Common myeloid progenitor, CD34-positive (primary cell): ENCODE results near the gene SRPX.

ENCODE experiments used
- CTCF ChIA-PET: fragments of 350-600 bp; sonication (Branson Sonifier 250); formaldehyde crosslinking; loops from one replicate; lab custom pipeline; 2021; ENCODE audit warnings: antibody characterized with exemption; lab: Charles Lee
- POLR2A ChIA-PET: fragments of 350-600 bp; sonication (Branson Sonifier 250); formaldehyde crosslinking; loops from one replicate; lab custom pipeline; 2021; ENCODE audit warnings: antibody characterized with exemption; lab: Charles Lee
- DNase-seq, 3 donors: peaks; one replicate each; pipeline versions ENCODE4 v3.0.0 to v3.0.0-alpha.2; 2013
- H3K27ac ChIP-seq, 2 experiments: 1 replicate in 1 of 2; 2 replicates in 1 of 2; pipeline ENCODE4 v1.7.0; 2013; ENCODE audit warnings: inconsistent platforms in 2 of 2, low read length in 2 of 2, mild to moderate bottlenecking in 2 of 2, low read depth in 1 of 2, moderate library complexity in 1 of 2; ENCODE audit not compliant: severe bottlenecking in 2 of 2, insufficient read depth in 1 of 2, poor library complexity in 1 of 2
- H3K27me3 ChIP-seq, 5 experiments: replicated peaks in 2 of 5; 1 replicate in 3 of 5; 2 replicates in 2 of 5; pipeline versions ENCODE4 v1.6.1 to v1.7.0; 2013; ENCODE audit warnings: low read length in 4 of 5, mild to moderate bottlenecking in 2 of 5, moderate library complexity in 2 of 5, inconsistent platforms in 1 of 5; ENCODE audit not compliant: insufficient read depth in 5 of 5, control insufficient read depth in 4 of 5
- H3K36me3 ChIP-seq, 4 experiments: 1 replicate in 2 of 4; 2 replicates in 2 of 4; pipeline versions ENCODE4 v1.6.1 to v1.7.0; 2013; ENCODE audit warnings: low read length in 3 of 4, control low read depth in 1 of 4, mild to moderate bottlenecking in 1 of 4; ENCODE audit not compliant: control insufficient read depth in 4 of 4, insufficient read depth in 4 of 4
- H3K4me1 ChIP-seq, 4 experiments: 1 replicate in 3 of 4; 2 replicates in 1 of 4; pipeline versions ENCODE4 v1.6.1 to v1.7.1; 2013; ENCODE audit warnings: low read length in 3 of 4, mild to moderate bottlenecking in 3 of 4, control low read depth in 1 of 4, inconsistent platforms in 1 of 4, moderate library complexity in 1 of 4; ENCODE audit not compliant: control insufficient read depth in 4 of 4, insufficient read depth in 4 of 4; ENCODE audit errors: control extremely low read depth in 1 of 4
- H3K4me3 ChIP-seq, 7 experiments: 1 replicate in 4 of 7; 2 replicates in 3 of 7; pipeline versions ENCODE4 v1.5.1 to v1.7.0; 2013; ENCODE audit warnings: mild to moderate bottlenecking in 7 of 7, low read length in 6 of 7, moderate library complexity in 6 of 7, inconsistent platforms in 2 of 7, low read depth in 2 of 7, control low read depth in 1 of 7; ENCODE audit not compliant: insufficient read depth in 4 of 7, control insufficient read depth in 1 of 7; ENCODE audit errors: extremely low read depth in 1 of 7
- H3K9me3 ChIP-seq, 5 experiments: 1 replicate in 4 of 5; 2 replicates in 1 of 5; pipeline versions ENCODE4 v1.6.1 to v1.7.1; 2013; ENCODE audit warnings: low read length in 4 of 5, mild to moderate bottlenecking in 2 of 5, inconsistent platforms in 1 of 5, low read depth in 1 of 5, moderate library complexity in 1 of 5; ENCODE audit not compliant: control insufficient read depth in 4 of 5, insufficient read depth in 2 of 5; ENCODE audit errors: control extremely low read depth in 1 of 5
- WGBS: methylation state at CpG from one replicate; pipeline ENCODE4 v1.1.5; 2013; ENCODE audit not compliant: insufficient coverage; 5-methylcytosine and 5-hydroxymethylcytosine counted together

SRPX gene

DNA sequence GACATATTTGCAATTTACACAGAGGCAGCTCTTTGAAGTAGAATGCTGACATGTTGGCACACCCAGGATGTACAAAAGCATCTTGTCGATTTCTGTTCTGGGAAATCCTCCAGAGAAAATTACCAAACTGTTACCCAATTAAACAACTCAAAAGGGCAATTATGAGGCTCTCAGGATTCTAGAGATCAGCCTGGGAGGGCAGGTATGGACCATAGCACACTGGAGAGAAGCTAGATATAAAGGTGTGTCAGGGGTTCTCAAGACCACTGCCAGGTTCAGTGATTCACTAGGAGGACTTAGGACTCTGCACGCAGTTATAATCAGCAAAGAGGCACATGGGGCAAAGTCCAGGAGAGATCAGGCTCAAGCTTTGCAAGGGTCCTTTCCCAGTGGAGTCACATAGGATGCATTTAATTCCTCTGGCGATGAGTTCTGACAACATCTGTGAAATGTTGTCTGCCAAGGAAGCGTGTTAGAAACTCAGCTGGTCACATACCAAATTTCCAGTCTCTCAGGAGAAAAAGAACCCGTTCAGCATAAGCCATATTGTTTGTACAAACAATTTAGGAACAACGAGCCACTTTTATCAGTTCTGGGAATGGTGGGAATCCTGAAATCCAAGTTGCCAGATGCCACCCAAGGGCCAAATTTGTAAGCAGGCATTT is 113.5 kb downstream of the SRPX start:
- POLR2A ChIA-PET: no interaction called here
- WGBS: 88% methylated on average over 4 of the region's 6 CpGs
- no peak overlapping the region for H3K4me3 ChIP-seq

DNA sequence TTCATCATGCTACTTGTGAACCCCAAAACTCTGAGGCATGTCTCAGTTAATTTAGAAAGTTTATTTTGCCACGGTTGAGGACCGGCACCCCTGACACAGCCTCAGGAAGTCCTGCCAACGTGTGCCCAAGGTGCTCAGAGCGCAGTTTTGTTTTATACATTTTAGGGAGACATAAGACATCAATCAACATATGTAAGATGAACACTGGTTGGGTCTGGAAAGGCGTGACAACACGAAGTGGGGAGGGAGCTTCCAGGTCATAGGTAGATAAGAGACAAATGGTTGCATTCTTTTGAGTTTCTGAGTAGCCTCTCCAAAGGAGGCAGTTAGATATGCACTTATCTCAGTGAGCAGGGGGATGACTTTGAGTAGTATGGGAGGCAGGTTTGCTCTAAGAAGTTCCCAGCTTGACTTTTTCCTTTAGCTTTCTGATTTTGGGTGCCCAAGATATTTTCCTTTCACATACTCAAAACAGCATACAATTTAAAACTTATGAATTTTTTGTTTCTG is 115.4 kb downstream of the SRPX start:
- Histone ChIP-seq H3K9me3 (no peaks in the 10 kb centered on the region), H3K27ac (no peak overlapping the region), H3K36me3 (no peaks in the 10 kb centered on the region), H3K27me3 (no peaks in the 10 kb centered on the region), H3K4me1 (peaks cover 0 to 9% (median 3%) of the 10 kb centered on the region in 4 experiments), H3K4me3 (no peak overlapping the region)
- POLR2A ChIA-PET: no interaction called here
- CTCF ChIA-PET: no interaction called here
- DNase-seq: no peak
- 70% methylated on average over 6 of the region's 6 CpGs for WGBS

More for the DNA sequence above, 113.5 kb downstream of the SRPX start:
- CTCF ChIA-PET: no interaction called here
- H3K4me1 ChIP-seq: peaks cover 0 to 9% (median 3%) of the 10 kb centered on the region in 4 experiments
- H3K9me3 ChIP-seq: no peaks in the 10 kb centered on the region
- no peaks in the 10 kb centered on the region for H3K27me3 ChIP-seq
- no peaks in the 10 kb centered on the region for H3K36me3 ChIP-seq
- DNase-seq: no peak
- H3K27ac ChIP-seq: no peak overlapping the region

DNA sequence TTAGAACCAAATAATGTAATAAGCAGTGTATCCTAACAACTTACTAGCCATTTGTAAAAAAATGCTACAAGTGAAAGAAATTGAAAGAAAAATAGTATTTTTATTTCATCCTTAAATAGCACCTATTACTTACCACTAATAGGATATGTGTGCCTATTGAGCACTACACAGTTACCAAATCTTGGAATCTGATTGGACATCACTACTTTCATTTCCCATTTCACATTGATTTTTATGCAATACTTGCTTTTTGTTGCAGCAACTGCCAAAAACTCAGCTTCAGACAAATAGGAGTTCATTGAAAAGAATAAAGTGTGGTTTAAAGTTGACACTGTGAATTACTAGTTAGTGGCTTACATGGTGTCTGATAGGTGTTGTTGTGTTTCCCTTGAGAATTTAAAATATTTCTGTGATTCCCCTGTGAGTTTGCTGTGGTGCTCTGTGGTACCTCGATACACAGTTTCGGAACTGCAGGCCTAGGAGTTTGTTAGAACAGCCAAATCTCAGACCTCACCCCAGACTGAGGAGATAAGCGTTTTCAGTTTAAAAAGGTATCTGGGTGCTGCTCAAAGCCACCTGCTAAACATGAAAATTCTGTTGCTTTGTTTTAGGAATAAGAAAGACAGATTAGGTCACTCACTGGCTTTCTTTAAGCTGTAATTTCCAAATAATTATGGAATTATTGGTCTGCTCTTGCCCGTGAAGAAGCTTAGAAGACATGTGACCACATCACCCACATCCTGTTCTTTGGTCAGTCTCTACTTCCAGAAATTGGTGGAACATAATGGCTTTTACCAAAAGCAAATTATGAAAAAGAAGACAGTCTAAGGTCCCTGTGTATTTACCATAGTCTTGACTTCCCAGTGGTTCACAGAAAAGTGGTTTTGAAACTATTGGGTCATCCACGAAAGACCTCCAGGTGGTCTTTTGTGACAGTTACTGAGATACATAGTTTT is 116.5 kb downstream of the SRPX start:
- Histone ChIP-seq H3K36me3 (no peaks in the 10 kb centered on the region), H3K27ac (no peak overlapping the region), H3K4me1 (peaks cover 0 to 9% (median 3%) of the 10 kb centered on the region in 4 experiments), H3K27me3 (no peaks in the 10 kb centered on the region), H3K9me3 (no peaks in the 10 kb centered on the region), H3K4me3 (no peak overlapping the region)
- DNase-seq: peak in 2 of 3 donors; percentile 36 to 50
- 79% methylated on average over 5 of the region's 5 CpGs for WGBS
- ChIA-PET CTCF (no interaction called here), POLR2A (no interaction called here)

DNA sequence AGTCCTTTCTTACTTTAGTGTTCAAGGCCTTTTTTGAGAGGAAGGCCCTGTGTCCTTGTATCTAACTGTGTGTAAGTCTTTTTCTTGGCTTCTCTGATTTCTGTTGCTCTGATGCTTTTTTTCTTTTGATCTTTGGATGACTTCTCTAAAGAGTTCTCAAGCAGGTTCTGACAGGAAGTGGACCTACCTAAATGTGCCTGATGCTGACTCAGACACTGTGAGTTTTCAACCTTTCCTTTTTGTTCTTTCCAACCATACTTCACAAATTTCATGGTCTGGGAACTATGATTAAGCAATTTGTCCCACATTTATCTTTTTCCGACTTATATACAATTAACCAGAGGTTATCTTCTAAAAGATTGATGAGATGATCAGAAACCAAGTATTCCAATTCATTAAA is 117.8 kb downstream of the SRPX start:
- Histone ChIP-seq H3K27me3 (no peaks in the 10 kb centered on the region), H3K9me3 (no peaks in the 10 kb centered on the region), H3K4me1 (peaks cover 0 to 9% (median 3%) of the 10 kb centered on the region in 4 experiments), H3K27ac (no peak overlapping the region), H3K36me3 (no peaks in the 10 kb centered on the region), H3K4me3 (no peak overlapping the region)
- DNase-seq: no peak
- ChIA-PET CTCF (no interaction called here), POLR2A (no interaction called here)
- no CpG with 5 or more reads among the region's 1 CpG for WGBS

DNA sequence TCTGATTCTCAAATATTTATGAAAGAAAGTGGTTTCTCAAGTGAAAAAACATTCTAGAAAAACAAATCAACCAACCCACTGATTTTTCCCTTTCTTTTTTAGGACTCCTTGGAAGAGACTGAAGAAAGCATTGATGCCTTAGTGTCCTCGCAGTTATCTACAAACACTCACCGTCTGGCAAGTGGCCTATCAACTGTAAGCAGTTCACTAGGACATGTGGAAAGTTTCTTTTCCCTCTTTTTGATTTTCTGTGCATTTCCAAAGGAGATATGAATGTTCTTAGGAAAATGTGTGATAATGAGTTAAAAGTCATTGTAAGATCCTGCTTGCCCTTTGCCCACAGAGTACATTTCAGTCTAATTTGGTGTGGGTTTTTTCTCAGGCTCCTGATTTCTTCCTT is 118.4 kb downstream of the SRPX start:
- no CpG with 5 or more reads among the region's 2 CpGs for WGBS
- no peak for DNase-seq
- Histone ChIP-seq H3K27ac (no peak overlapping the region), H3K4me1 (peaks cover 0 to 9% (median 3%) of the 10 kb centered on the region in 4 experiments), H3K4me3 (no peak overlapping the region), H3K36me3 (no peaks in the 10 kb centered on the region), H3K9me3 (no peaks in the 10 kb centered on the region), H3K27me3 (no peaks in the 10 kb centered on the region)
- ChIA-PET POLR2A (no interaction called here), CTCF (no interaction called here)

DNA sequence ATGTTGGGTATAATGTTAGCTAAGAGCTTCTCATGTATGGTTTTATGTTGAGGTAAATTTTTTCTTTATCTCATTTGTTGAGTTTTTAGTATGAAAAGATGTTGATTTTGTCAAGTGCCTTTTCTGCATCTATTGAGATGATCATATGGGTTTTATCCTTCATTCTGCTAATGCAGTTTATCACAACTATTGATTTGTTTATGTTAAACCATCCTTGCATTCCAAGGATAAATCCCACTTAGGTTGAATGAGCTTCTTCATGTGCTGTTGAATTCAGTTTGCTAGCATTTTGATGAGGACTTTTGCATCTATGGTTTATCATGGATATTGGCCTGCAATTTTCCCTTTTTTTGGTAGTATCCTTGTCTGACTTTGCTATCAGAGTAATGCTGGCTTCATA is 121.0 kb downstream of the SRPX start:
- CTCF ChIA-PET: no interaction called here
- Histone ChIP-seq H3K4me1 (peaks cover 0 to 6% (median 2%) of the 10 kb centered on the region in 4 experiments), H3K27me3 (peaks cover 0 to 2% (median 0%) of the 10 kb centered on the region in 5 experiments), H3K36me3 (no peaks in the 10 kb centered on the region), H3K27ac (no peak overlapping the region), H3K9me3 (no peaks in the 10 kb centered on the region), H3K4me3 (no peak overlapping the region)
- no peak for DNase-seq
- POLR2A ChIA-PET: no interaction called here
